GM21825 (cell line): ENCODE data around the gene POLD4.

Experiments used
- ATAC-seq: cut with Tn5 transposase; IDR thresholded peaks from one replicate; pipeline ENCODE4 v1.9.1; 2021; ENCODE audit warnings: mild to moderate bottlenecking, moderate library complexity; ENCODE audit not compliant: unreplicated experiment

POLD4 gene

DNA sequence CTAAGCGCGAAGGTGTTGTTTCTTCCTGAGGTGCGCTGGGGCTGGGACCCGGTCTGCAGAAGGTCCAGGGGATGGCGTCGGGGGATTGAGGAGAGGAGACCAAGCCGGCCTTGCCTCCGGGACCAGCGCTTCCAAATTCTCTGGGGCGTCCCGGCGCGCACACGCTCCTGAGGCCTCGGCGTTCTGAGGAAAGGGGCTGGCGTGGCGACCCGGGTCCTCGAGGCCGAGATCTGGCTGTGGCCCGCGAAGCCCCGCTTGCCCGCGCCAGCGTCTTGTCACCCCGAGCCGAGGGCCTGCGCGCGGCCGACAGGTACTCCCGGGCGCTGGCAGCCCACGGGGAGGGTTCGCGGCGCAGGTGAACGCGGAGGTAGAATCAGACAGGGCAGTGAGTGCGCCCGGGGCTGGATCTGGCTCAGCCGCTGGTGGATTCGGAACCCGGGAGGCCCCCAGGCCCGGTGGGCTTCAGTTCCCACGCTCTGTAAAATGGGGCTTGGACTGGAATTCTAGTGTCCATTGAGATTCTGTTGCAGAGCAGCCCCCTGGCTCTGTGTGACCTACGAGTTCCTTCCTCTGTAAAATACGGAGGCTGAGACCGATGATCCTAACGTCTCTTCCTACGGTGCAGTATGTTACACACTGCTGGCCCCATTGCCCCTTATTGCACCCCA lies 35.3 kb downstream of the POLD4 start:
- peak; percentile 8 for ATAC-seq

DNA sequence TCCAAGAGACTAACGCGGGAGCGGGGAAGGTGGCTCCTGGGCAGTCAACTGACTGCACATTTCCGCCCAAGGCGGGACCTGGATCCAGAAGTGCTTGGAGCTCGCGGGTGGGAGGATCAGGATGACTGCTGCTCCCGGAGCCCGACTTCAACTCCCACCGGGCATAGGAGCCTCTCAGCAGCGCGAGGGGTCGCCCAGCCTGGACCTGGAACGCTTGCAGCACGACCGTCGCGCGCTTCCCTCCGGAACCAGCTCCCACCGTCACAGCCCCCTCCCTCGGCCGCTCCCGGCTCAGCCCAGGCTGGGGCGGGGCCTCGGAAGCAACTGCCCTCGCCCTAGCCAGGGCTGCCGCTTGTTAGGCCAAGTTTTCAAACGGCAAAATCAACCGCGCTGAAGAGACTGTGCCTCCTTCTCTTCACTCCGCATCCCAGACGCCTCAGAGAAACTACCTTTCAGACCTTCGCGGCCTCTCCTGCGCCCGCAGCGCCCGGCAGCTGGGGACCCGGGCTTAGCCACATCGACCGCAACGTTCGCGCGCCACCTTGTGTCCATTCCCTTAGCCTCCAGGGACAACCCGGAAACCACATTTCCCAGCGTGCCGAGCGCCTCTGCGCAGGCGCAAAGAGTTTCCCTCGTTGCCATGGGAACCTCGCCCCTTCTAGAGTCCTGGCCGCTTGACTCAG lies 36.0 kb downstream of the POLD4 start:
- peak; percentile 71 for ATAC-seq

- no peak for ATAC-seq
These were observed 36.5 kb downstream of the POLD4 start for GRCh38 chr11:67316882-67317204.

GRCh38 chr11:67315325-67315909 lies 37.9 kb downstream of the POLD4 start:
- ATAC-seq: no peak

GRCh38 chr11:67314218-67314617 lies 39.1 kb downstream of the POLD4 start:
- no peak for ATAC-seq

- no peak for ATAC-seq
These were observed 40.0 kb downstream of the POLD4 start for GRCh38 chr11:67313125-67313890.

DNA sequence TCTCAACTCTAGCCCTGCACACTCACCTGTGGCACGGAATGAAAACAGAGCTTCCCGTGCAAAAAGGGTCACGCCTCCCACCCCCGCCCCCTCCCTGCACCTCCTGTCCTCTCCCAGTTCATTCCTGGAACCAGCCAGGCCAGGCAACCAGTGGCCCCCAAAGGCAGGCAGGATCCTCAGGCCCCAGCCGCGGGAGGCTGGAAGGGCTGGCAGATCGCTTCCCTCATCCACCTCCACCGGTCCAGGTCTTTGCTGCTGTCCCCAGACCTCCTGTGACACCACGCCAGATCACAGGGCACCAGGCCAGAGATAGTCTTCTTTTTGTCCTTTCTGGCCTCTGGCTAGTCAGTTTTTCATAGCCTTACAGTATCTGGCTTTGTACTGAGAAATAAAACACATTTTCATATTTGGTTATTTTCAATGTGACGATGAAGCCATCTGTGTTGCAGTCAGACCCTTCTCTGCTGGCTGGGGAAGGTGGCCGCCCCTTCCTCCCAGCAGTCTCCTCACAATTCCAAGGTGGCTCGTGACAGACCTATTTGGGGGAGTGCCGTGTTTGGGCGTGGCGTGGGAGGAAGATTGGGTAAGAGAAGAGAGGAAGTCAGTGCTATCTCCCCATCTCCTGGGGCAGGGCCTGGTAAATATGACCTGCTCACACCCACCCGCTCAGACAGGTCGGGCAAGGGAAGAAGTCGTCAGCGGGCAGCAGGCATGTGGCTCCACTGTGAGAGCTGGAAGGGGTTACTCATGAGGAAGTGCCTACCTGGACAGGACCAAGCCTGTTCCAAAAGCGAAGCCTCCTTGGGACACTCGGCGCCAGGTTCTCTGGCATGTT lies 40.9 kb downstream of the POLD4 start:
- ATAC-seq: no peak

- no peak for ATAC-seq
These were observed 41.7 kb downstream of the POLD4 start for GRCh38 chr11:67311556-67312082.

DNA sequence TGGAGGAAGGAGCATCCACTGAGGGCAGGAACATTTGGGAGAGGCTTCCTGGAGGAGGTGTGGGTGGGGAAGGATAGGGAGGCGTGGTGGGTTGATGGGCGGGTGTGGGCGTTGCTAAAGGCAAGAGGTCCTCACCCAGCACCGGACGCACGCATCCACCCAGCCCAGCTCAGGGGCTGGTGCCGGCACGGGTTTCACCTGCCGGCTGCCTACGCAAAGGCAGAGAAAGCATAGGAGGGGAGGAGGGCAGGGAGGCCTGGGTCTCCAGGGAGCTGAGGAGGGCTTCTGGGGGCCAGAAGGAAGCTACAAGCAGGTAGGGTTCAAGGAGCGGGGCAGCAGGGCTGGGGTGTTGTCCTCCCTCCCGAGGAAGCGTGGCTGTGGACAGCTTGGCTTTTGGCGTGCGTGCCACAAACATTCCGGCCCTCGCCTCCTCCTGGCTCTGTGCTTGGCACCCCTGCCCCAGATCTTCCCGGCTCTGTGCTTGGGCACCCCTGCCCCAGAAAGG lies 42.2 kb downstream of the POLD4 start:
- no peak for ATAC-seq

GRCh38 chr11:67310246-67311050 lies 42.9 kb downstream of the POLD4 start:
- ATAC-seq: no peak

GRCh38 chr11:67309661-67310061 lies 43.7 kb downstream of the POLD4 start:
- no peak for ATAC-seq

DNA sequence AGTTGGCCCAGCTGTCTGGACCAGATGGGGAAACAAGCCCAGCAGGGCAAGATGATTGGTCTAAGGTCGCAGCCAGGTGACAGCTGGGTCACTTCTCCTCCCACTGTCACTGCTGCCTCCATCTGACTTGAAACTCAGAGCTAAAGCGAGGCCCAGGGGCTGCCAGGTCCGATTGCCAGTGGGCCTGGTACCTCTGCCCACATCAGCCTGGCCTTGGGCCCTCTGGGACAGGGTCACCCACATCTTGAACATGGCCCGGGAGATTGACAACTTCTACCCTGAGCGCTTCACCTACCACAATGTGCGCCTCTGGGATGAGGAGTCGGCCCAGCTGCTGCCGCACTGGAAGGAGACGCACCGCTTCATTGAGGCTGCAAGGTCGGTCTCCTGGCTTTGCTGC lies 44.2 kb downstream of the POLD4 start:
- ATAC-seq: no peak

DNA sequence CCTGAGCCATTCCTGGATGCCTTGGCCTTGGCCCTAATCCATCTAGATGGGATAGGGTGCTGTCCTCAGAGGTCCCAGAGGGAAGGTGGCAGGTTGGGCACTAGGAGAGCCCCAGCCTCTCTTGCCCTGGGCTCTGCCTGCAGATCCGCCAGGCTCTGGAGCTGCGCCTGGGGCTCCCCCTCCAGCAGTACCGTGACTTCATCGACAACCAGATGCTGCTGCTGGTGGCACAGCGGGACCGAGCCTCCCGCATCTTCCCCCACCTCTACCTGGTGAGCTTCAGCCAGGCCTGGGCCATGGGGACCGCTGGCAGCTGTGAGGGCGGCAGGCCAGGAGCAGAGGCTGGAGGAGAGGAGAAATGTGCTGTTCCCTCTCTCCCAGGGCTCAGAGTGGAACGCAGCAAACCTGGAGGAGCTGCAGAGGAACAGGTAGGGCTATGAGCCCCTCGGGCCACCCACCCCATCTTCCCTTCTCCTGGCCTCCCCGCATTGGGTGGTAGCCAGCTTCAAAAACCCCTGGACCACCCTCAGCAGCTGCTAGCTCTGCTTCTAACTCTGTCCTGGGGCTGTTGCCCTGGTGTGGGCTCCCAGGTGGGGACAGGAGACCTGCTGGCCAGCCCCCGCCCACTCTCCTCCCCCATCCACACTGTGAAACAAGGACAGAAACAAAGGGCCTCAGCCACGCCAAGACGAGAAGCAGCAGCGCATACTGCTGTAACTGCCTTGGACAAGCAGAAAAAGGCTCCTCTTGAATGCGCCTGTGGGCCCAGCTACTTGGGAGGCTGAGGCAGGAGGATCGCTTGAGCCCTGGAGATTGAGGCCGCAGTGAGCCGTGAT lies 45.1 kb downstream of the POLD4 start:
- ATAC-seq: no peak

DNA sequence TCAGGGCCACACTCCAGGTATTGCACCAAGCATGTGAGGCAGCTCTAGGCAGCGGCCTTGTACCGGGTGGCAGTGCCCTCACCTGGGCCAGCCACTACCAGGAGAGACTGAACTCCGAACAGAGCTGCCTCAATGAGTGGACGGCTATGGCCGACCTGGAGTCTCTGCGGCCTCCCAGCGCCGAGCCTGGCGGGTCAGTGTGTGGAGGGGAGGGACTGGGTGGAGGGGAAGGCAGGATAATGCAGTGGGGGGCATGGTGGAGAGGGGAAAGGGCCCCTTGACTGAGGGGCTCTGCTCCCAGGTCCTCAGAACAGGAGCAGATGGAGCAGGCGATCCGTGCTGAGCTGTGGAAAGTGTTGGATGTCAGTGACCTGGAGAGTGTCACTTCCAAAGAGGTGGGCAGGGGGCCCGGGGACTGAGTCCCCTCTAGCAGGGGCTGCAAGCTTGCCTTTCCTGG lies 45.8 kb downstream of the POLD4 start:
- ATAC-seq: no peak

DNA sequence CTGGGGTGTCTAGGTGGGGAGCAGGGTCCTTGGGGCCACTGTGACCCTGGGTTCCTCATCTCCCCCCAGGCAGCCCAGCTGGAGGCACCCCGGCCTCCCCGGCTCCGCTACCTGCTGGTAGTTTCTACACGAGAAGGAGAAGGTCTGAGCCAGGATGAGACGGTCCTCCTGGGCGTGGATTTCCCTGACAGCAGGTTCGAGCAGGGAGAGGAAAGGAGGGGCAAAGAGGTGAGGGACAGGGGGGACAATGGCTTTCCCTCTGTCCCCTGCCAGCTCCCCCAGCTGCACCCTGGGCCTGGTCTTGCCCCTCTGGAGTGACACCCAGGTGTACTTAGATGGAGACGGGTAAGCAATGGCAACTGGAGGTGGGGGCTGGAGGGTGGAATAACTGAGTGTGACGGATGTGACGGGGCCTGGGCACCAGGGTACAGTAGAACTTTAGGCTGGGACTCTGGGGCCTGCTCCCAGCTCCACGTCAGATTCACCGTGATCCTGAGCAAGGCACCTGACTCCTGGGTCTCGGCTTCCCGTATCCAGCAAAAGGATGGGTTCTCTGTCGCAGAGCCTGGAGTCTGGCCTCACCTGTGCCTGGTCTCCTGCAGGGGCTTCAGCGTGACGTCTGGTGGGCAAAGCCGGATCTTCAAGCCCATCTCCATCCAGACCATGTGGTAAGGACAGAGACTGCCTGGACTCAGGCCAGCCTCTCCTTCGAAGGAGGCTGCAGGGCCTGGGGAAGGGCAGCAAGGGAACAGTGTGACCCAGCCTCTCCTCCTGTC lies 46.4 kb downstream of the POLD4 start:
- no peak for ATAC-seq

- ATAC-seq: no peak
These were observed 48.7 kb downstream of the POLD4 start for GRCh38 chr11:67304511-67305113.

- ATAC-seq: no peak
These were observed 49.4 kb downstream of the POLD4 start for GRCh38 chr11:67303835-67304411.
